IMR-90 (cell line): ENCODE measurements around the gene SRXN1. TPM values are rescaled to one million over a fixed set of nuclear protein-coding genes. Genes with fewer than 3 reads are reported as not detected.

ENCODE experiments used
- ATAC-seq: fragments of 200-7000 bp; cut with Tn5 transposase; 2 replicates; pipeline ENCODE4 v1.9.1; 2020; ENCODE audit warnings: low read depth, mild to moderate bottlenecking, moderate library complexity
- BruUV-seq: library from RNA; stranded (reverse); fragments of 400-500 nt; replicated peaks from 2 replicates; lab custom pipeline; 2021; lab: Mats Ljungman, UMichigan
- CTCF ChIA-PET: fragments of 300-600 bp; formaldehyde crosslinking; extraction: SDS; loops from one replicate; lab custom pipeline; 2021; ENCODE audit warnings: antibody characterized with exemption; lab: Yijun Ruan, JAX
- POLR2A ChIA-PET: fragments of 300-600 bp; sonication (Branson Sonifier 250); formaldehyde crosslinking; loops from one replicate; lab custom pipeline; 2022; ENCODE audit warnings: antibody characterized with exemption; ENCODE audit not compliant: unreplicated experiment; lab: Charles Lee
- DNase-seq: peaks from one replicate; pipeline ENCODE4 v3.0.0; 2013
- H2AFZ ChIP-seq: replicated peaks from 2 replicates; pipeline ENCODE3; 2013; ENCODE audit warnings: low read length, mild to moderate bottlenecking; ENCODE audit not compliant: poor library complexity
- H2AK5ac ChIP-seq: 2 replicates; pipeline ENCODE4 v1.6.1; 2013; ENCODE audit warnings: low read depth, low read length, inconsistent platforms
- H2AK9ac ChIP-seq: replicated peaks from 2 replicates; pipeline ENCODE3; 2013; ENCODE audit warnings: mild to moderate bottlenecking, low read depth, low read length, moderate library complexity; ENCODE audit not compliant: poor library complexity
- H2BK120ac ChIP-seq: 2 replicates; pipeline ENCODE4 v1.6.1; 2013; ENCODE audit warnings: low read depth, low read length, inconsistent platforms
- H2BK15ac ChIP-seq: 3 replicates; pipeline ENCODE4 v1.6.1; 2013; ENCODE audit warnings: low read depth, low read length, inconsistent platforms
- H2BK20ac ChIP-seq: 2 replicates; pipeline ENCODE4 v1.6.1; 2013; ENCODE audit warnings: low read depth, mild to moderate bottlenecking, inconsistent platforms, low read length, moderate library complexity
- H2BK5ac ChIP-seq: 2 replicates; pipeline ENCODE4 v1.6.1; 2013; ENCODE audit warnings: mild to moderate bottlenecking, low read depth, low read length, inconsistent platforms; ENCODE audit not compliant: poor library complexity, severe bottlenecking
- H3K14ac ChIP-seq: replicated peaks from 2 replicates; pipeline ENCODE4 v1.6.1; 2013; ENCODE audit warnings: low read depth, low read length, inconsistent platforms
- H3K18ac ChIP-seq: 2 replicates; pipeline ENCODE4 v1.6.1; 2013; ENCODE audit warnings: low read depth, low read length, control low read depth
- H3K23ac ChIP-seq: 2 replicates; pipeline ENCODE4 v1.6.1; 2013; ENCODE audit warnings: low read depth, low read length, inconsistent platforms
- H3K27ac ChIP-seq: 2 replicates; pipeline ENCODE4 v1.5.1; 2013; ENCODE audit warnings: mild to moderate bottlenecking, control low read depth, low read length; ENCODE audit not compliant: insufficient read depth
- H3K27me3 ChIP-seq: 2 replicates; pipeline ENCODE4 v1.6.1; 2013; ENCODE audit warnings: low read length; ENCODE audit not compliant: control insufficient read depth, insufficient read depth
- H3K36me3 ChIP-seq: 2 replicates; pipeline ENCODE4 v1.6.1; 2013; ENCODE audit warnings: low read length, mixed read lengths; ENCODE audit not compliant: control insufficient read depth, insufficient read depth
- H3K4ac ChIP-seq: 2 replicates; pipeline ENCODE4 v1.6.1; 2013; ENCODE audit warnings: low read depth, low read length, inconsistent platforms
- H3K4me1 ChIP-seq: 2 replicates; pipeline ENCODE4 v1.6.1; 2013; ENCODE audit warnings: low read length, mixed read lengths; ENCODE audit not compliant: control insufficient read depth, insufficient read depth
- H3K4me2 ChIP-seq: 2 replicates; pipeline ENCODE4 v1.6.1; 2013; ENCODE audit warnings: low read depth, mild to moderate bottlenecking, control low read depth, low read length, moderate library complexity
- H3K4me3 ChIP-seq: 2 replicates; pipeline ENCODE4 v1.5.1; 2013; ENCODE audit warnings: low read depth, mild to moderate bottlenecking, control low read depth, low read length, moderate library complexity; ENCODE audit not compliant: insufficient read depth
- H3K56ac ChIP-seq: 2 replicates; pipeline ENCODE4 v1.6.1; 2013; ENCODE audit warnings: low read length, inconsistent platforms; ENCODE audit not compliant: insufficient read depth; ENCODE audit errors: extremely low read depth
- H3K79me1 ChIP-seq, 2 experiments: 2 replicates each; pipeline ENCODE4 v1.6.1; 2013; ENCODE audit warnings: low read length in 2 of 2, inconsistent platforms in 1 of 2, low read depth in 1 of 2
- H3K9ac ChIP-seq: 2 replicates; pipeline ENCODE4 v1.6.1; 2013; ENCODE audit warnings: low read depth, low read length, control low read depth
- H3K9me1 ChIP-seq: 2 replicates; pipeline ENCODE4 v1.6.1; 2013; ENCODE audit warnings: low read length, inconsistent platforms; ENCODE audit not compliant: insufficient read depth
- H3K9me3 ChIP-seq: 2 replicates; pipeline ENCODE4 v1.6.1; 2013; ENCODE audit warnings: low read length; ENCODE audit not compliant: control insufficient read depth, insufficient read depth
- H4K20me1 ChIP-seq: 2 replicates; pipeline ENCODE4 v1.6.1; 2013; ENCODE audit warnings: low read length, inconsistent platforms; ENCODE audit not compliant: insufficient read depth
- H4K5ac ChIP-seq: 2 replicates; pipeline ENCODE4 v1.6.1; 2013; ENCODE audit warnings: mild to moderate bottlenecking, low read depth, low read length, control low read depth
- H4K8ac ChIP-seq, 2 experiments: 2 replicates each; pipeline ENCODE4 v1.6.1; 2013; ENCODE audit warnings: low read depth in 2 of 2, low read length in 2 of 2, control low read depth in 1 of 2, inconsistent platforms in 1 of 2
- H4K91ac ChIP-seq: 2 replicates; pipeline ENCODE4 v1.6.1; 2013; ENCODE audit warnings: low read depth, low read length, inconsistent platforms; ENCODE audit not compliant: insufficient read depth
- RFX5 ChIP-seq: IDR thresholded peaks from 2 replicates; pipeline ENCODE4 v1.8.0; 2012; ENCODE audit warnings: low read depth, mild to moderate bottlenecking, low read length, moderate library complexity
- WGBS, 2 experiments: methylation state at CpG; one replicate each; pipeline versions ENCODE4 v1.1.5 to v1.1.7; 2013; ENCODE audit warnings: missing lambda C conversion rate in 2 of 2; ENCODE audit not compliant: insufficient read length in 1 of 2; ENCODE audit errors: extremely low coverage in 2 of 2; 5-methylcytosine and 5-hydroxymethylcytosine counted together
- dilution Hi-C: fragments of 300-500 bp; cut with HindIII; formaldehyde crosslinking; loops from one replicate; pipeline ENCODE4 v1.14.3; 2018; ENCODE audit warnings: low sequenced_read_pairs; ENCODE audit not compliant: unreplicated experiment
- in situ Hi-C: fragments of 300-500 bp; cut with MboI; formaldehyde crosslinking; loops from 3 replicates; pipeline ENCODE4 v1.14.3; 2019; ENCODE audit warnings: low sequenced_read_pairs, inconsistent platforms, mixed read lengths
- intact Hi-C: fragments of 100-400 bp; cut with micrococcal nuclease; formaldehyde crosslinking; loops from 2 replicates; pipeline ENCODE4 v1.10.0; 2022
- polyA plus RNA-seq, 3 experiments: library from polyadenylated mRNA; depleted of rRNA; stranded (reverse); fragments of >200 nt; gene quantifications; 2 replicates each; pipeline ENCODE4 v1.2.3, GENCODE V29; 2012; ENCODE audit warnings: low replicate concordance in 1 of 3
- total RNA-seq: library from RNA; depleted of rRNA; stranded (reverse); fragments of >200 nt; gene quantifications from 2 replicates; pipeline ENCODE4 v1.2.3, GENCODE V29; 2012

SRXN1 gene
- total and polyA plus RNA-seq, 2 of the 4 experiments (the other 2 are of a cell fraction), result 51.2 to 71.2 TPM

DNA sequence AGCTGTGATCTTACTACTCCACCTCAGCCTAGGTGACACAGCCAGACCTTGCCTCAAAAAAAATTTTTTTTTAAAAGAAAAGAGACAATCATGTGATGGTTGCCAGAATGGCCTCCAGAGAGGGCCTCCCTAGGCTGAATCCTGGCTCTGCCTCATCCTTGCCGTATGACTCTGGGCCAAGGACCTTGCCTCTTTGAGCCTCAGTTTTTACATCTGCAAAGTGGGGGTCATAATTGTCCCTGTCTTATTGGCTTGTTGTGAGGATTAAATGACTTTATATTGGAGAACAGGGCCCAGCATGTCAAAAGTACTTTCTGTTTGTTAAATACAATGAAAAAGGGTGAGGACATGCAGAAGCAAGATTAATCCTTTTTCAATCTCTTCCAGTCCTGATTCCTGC, 14.4 kb downstream of the SRXN1 start:
- no peak overlapping the region for H2BK120ac ChIP-seq
- H3K4me1 ChIP-seq, result no peaks in the 10 kb centered on the region
- no peak overlapping the region for H3K9ac ChIP-seq
- no peak for TF ChIP-seq RFX5
- in situ Hi-C loops (no loop called here), dilution Hi-C loops (no loop called here), intact Hi-C loops (no loop called here)
- no peak overlapping the region for H3K23ac ChIP-seq
- no peaks in the 10 kb centered on the region for H3K9me3 ChIP-seq
- H3K4me3 ChIP-seq, result no peak overlapping the region
- ATAC-seq, result no peak
- no peak overlapping the region for H3K18ac ChIP-seq
- H2BK20ac ChIP-seq, result no peak overlapping the region
- H4K5ac ChIP-seq, result no peak overlapping the region
- no peak overlapping the region for H2AK5ac ChIP-seq
- peaks cover 32% of the 10 kb centered on the region for H3K27me3 ChIP-seq
- H4K8ac ChIP-seq, result no peak overlapping the region
- no peak overlapping the region for H3K27ac ChIP-seq
- BruUV-seq, result no TSS peak
- no peak overlapping the region for H2BK15ac ChIP-seq
- no peak overlapping the region for H2AK9ac ChIP-seq
- no peak overlapping the region for H2BK5ac ChIP-seq
- CTCF ChIA-PET, result no interaction called here
- POLR2A ChIA-PET, result no interaction called here
- no peak for DNase-seq
- H2AFZ ChIP-seq, result no peak overlapping the region
- no CpG with 5 or more reads among the region's 1 CpG for whole genome bisulfite sequencing, 2 experiments
- no peaks in the 10 kb centered on the region for H3K9me1 ChIP-seq
- H4K20me1 ChIP-seq, result peaks cover 3% of the 10 kb centered on the region; the same call in 1 of the 2 replicates
- H3K56ac ChIP-seq, result no peak overlapping the region
- H4K91ac ChIP-seq, result no peak overlapping the region
- H3K79me1 ChIP-seq, result no peaks in the 10 kb centered on the region
- no peak overlapping the region for H3K14ac ChIP-seq
- H3K4ac ChIP-seq, result no peak overlapping the region
- H3K4me2 ChIP-seq, result no peak overlapping the region
- no peaks in the 10 kb centered on the region for H3K36me3 ChIP-seq
